Measurements from ENCODE around the gene OR51F1. TPM values are rescaled to one million over a fixed set of nuclear protein-coding genes. Genes with fewer than 3 reads are reported as not detected.
"Not testable (repeated sequence)": the region's sequence is repeated elsewhere in the genome, so short reads cannot be mapped to it uniquely, and the experiment has no call there.

Gene OR51F1
- polyA plus RNA-seq (2013, experiment 1 of 2; ENCODE audit: insufficient read length) = not detected
- not detected for polyA plus RNA-seq (2013, experiment 2 of 2; ENCODE audit: insufficient read length)

- no peak for DNase-seq
Observed at GRCh38 chr11:4769838-4770237, at the start of gene OR51F1. OR51F1 (minus strand) TSS chr11:4769938; CDS start chr11:4769938, 0 bp downstream.

GRCh38 chr11:4809246-4809645 lies 39.5 kb upstream of the OR51F1 start:
- DNase-seq = no peak

- no peak for DNase-seq
Observed at GRCh38 chr11:4808476-4808875, 38.7 kb upstream of the OR51F1 start.

- no peak for DNase-seq
Observed at GRCh38 chr11:4804280-4804679, 34.5 kb upstream of the OR51F1 start, which contains the start of gene OR52R1. OR52R1 (minus strand) TSS chr11:4804380; CDS start chr11:4804380, 0 bp downstream.

GRCh38 chr11:4801316-4801715 lies 31.6 kb upstream of the OR51F1 start:
- DNase-seq = not testable (repeated sequence)

- DNase-seq = no peak
Observed at GRCh38 chr11:4798427-4799183, 28.9 kb upstream of the OR51F1 start.

- no peak for DNase-seq
Observed at GRCh38 chr11:4797206-4797605, 27.5 kb upstream of the OR51F1 start.

GRCh38 chr11:4782454-4782853 lies 12.7 kb upstream of the OR51F1 start:
- no peak for DNase-seq

- DNase-seq = no peak
Observed at GRCh38 chr11:4768094-4768493, 1.6 kb downstream of the OR51F1 start.

- no peak for DNase-seq
Observed at GRCh38 chr11:4766420-4767043, 3.2 kb downstream of the OR51F1 start.

- DNase-seq = no peak
Observed at GRCh38 chr11:4763096-4763495, 6.6 kb downstream of the OR51F1 start.

GRCh38 chr11:4751201-4751600 lies 18.5 kb downstream of the OR51F1 start:
- no peak for DNase-seq

- no peak for DNase-seq
Observed at GRCh38 chr11:4748438-4748837, 21.3 kb downstream of the OR51F1 start.

- no peak for DNase-seq
Observed at GRCh38 chr11:4740735-4741134, 29.0 kb downstream of the OR51F1 start.

GRCh38 chr11:4727171-4727570 lies 42.6 kb downstream of the OR51F1 start:
- no peak for DNase-seq

GRCh38 chr11:4722616-4723534 lies 46.9 kb downstream of the OR51F1 start:
- not testable (repeated sequence) for DNase-seq

All from fibroblast of skin of abdomen (primary cell).